HG02970 (cell line): Measurements from ENCODE around the gene ABCC3.

Experiments used
- ATAC-seq: cut with Tn5 transposase; IDR thresholded peaks from one replicate; pipeline ENCODE4 v1.9.1; 2021; ENCODE audit warnings: mild to moderate bottlenecking, moderate library complexity, moderate number of reproducible peaks; ENCODE audit not compliant: unreplicated experiment, low FRiP score

Gene ABCC3

GRCh38 chr17:50627036-50627781 is 7.5 kb upstream of the ABCC3 start:
- ATAC-seq = no peak

GRCh38 chr17:50627782-50628601 is 6.7 kb upstream of the ABCC3 start:
- no peak for ATAC-seq

GRCh38 chr17:50629902-50630301 is 4.8 kb upstream of the ABCC3 start:
- no peak for ATAC-seq

- no peak for ATAC-seq
Observed at GRCh38 chr17:50630524-50631194, 4.0 kb upstream of the ABCC3 start.

- ATAC-seq = no peak
Observed at GRCh38 chr17:50631195-50631907, 3.3 kb upstream of the ABCC3 start.

GRCh38 chr17:50631908-50632571 is 2.6 kb upstream of the ABCC3 start:
- ATAC-seq = no peak

- no peak for ATAC-seq
Observed at GRCh38 chr17:50632637-50633036, 2.0 kb upstream of the ABCC3 start.

GRCh38 chr17:50633683-50634082 is 998 bp upstream of the ABCC3 start:
- no peak for ATAC-seq

GRCh38 chr17:50634915-50635731 is 442 bp downstream of the ABCC3 start:
- ATAC-seq = no peak

- ATAC-seq = no peak
Observed at GRCh38 chr17:50635732-50635981, 976 bp downstream of the ABCC3 start.

GRCh38 chr17:50635982-50636803 is 1.5 kb downstream of the ABCC3 start:
- ATAC-seq = no peak

- ATAC-seq = no peak
Observed at GRCh38 chr17:50636804-50637195, 2.1 kb downstream of the ABCC3 start.

- ATAC-seq = no peak
Observed at GRCh38 chr17:50637829-50638605, 3.3 kb downstream of the ABCC3 start.

- ATAC-seq = no peak
Observed at GRCh38 chr17:50638606-50638965, 3.9 kb downstream of the ABCC3 start.

GRCh38 chr17:50638966-50639713 is 4.5 kb downstream of the ABCC3 start:
- no peak for ATAC-seq

GRCh38 chr17:50640686-50641351 is 6.1 kb downstream of the ABCC3 start:
- no peak for ATAC-seq

GRCh38 chr17:50641357-50641756 is 6.7 kb downstream of the ABCC3 start:
- ATAC-seq = no peak
